K562 (cell line): ENCODE measurements around the gene PGAP2. TPM values are rescaled to one million over a fixed set of nuclear protein-coding genes. Genes with fewer than 3 reads are reported as not detected.

Source experiments
- ATF7 ChIP-seq: fragments of 450-650 bp; IDR thresholded peaks from 2 replicates; pipeline ENCODE4 v1.7.1; 2014; ENCODE audit warnings: mild to moderate bottlenecking, moderate library complexity
- CBX1 ChIP-seq: sonication (generic); IDR thresholded peaks from 2 replicates; pipeline ENCODE4 v1.6.1; 2016; ENCODE audit warnings: antibody characterized with exemption, low read depth, mild to moderate bottlenecking
- E2F1 ChIP-seq: sonication (generic); formaldehyde crosslinking; IDR thresholded peaks from 2 replicates; pipeline ENCODE4 v1.8.1; 2023; ENCODE audit warnings: mild to moderate bottlenecking, missing genetic modification reagents, moderate library complexity
- ELF1 ChIP-seq: fragments of 200-800 bp; sonication (Bioruptor generic); IDR thresholded peaks from 2 replicates; pipeline ENCODE4 v1.6.1; 2016; ENCODE audit warnings: missing genetic modification characterization, missing compliant biosample characterization
- ETV5 ChIP-seq: sonication (generic); formaldehyde crosslinking; IDR thresholded peaks from 2 replicates; pipeline ENCODE4 v1.4.0; 2020; ENCODE audit warnings: low read depth, mild to moderate bottlenecking, missing genetic modification reagents
- GATA2 ChIP-seq: sonication (generic); formaldehyde crosslinking; IDR thresholded peaks from 2 replicates; pipeline ENCODE4 v1.4.0; 2020; ENCODE audit warnings: mild to moderate bottlenecking, missing genetic modification reagents
- HINFP ChIP-seq: fragments of 450-650 bp; conservative IDR thresholded peaks from 2 replicates; pipeline ENCODE4 v1.6.1; 2016; ENCODE audit warnings: missing genetic modification characterization, low read depth, mild to moderate bottlenecking, control low read depth, missing compliant biosample characterization
- NR2C2 ChIP-seq, 2 experiments: fragments of 200-800 bp in 1 of 2; sonication (Bioruptor generic) in 1 of 2; sonication (generic) in 1 of 2; formaldehyde crosslinking in 1 of 2; IDR thresholded peaks; 2 replicates each; pipeline versions ENCODE4 v1.6.1 to v1.8.0; 2016 to 2022; ENCODE audit warnings: mild to moderate bottlenecking in 1 of 2, missing compliant biosample characterization in 1 of 2, missing genetic modification characterization in 1 of 2, missing genetic modification reagents in 1 of 2
- PKNOX1 ChIP-seq: fragments of 450-650 bp; IDR thresholded peaks from 2 replicates; pipeline ENCODE4 v1.6.1; 2016
- PRDM10 ChIP-seq: fragments of 450-650 bp; IDR thresholded peaks from 2 replicates; pipeline ENCODE4 v1.6.1; 2018; ENCODE audit not compliant: partially characterized antibody
- TCF3 ChIP-seq: sonication (generic); formaldehyde crosslinking; IDR thresholded peaks from 2 replicates; pipeline ENCODE4 v1.4.0; 2020; ENCODE audit warnings: mild to moderate bottlenecking, missing genetic modification reagents
- TFAP4 ChIP-seq: sonication (generic); formaldehyde crosslinking; IDR thresholded peaks from 2 replicates; pipeline ENCODE4 v1.8.0; 2022; ENCODE audit warnings: missing genetic modification reagents, mild to moderate bottlenecking, moderate library complexity, borderline replicate concordance
- ZBTB17 ChIP-seq: fragments of 450-650 bp; formaldehyde crosslinking; IDR thresholded peaks from 2 replicates; pipeline ENCODE4 v1.4.0; 2020; ENCODE audit warnings: mild to moderate bottlenecking
- ZFP36 ChIP-seq: fragments of 150-350 bp; IDR thresholded peaks from 2 replicates; pipeline ENCODE4 v1.6.1; 2018; ENCODE audit warnings: low read length, low read depth; ENCODE audit not compliant: partially characterized antibody
- ZNF143 ChIP-seq: sonication (generic); formaldehyde crosslinking; IDR thresholded peaks from 2 replicates; pipeline ENCODE4 v1.9.0; 2022; ENCODE audit warnings: mild to moderate bottlenecking, missing genetic modification reagents
- polyA plus RNA-seq, 8 experiments: library from polyadenylated mRNA; depleted of rRNA in 4 of 8; stranded (reverse) in 5 of 8; unstranded in 3 of 8; fragments of >200 nt; fragmentation: Nextera tagmentation in 2 of 8; fragmentation: Illumina TruSeq in 1 of 8; extraction: Ambion mirVana in 2 of 8; extraction: Trizol in 1 of 8; gene quantifications; 2 replicates each; pipeline versions ENCODE4 v1.2.1 to v1.2.3, GENCODE V29; 2011 to 2014; ENCODE audit warnings: inconsistent platforms in 1 of 8, missing spikeins in 1 of 8
- total RNA-seq, 7 experiments: library from RNA; depleted of rRNA in 6 of 7; stranded (reverse); fragments of >200 nt in 6 of 7; fragmentation: Illumina TruSeq in 2 of 7; extraction: Trizol in 2 of 7; gene quantifications; 2 replicates each; pipeline versions ENCODE4 v1.2.1 to v1.2.3, GENCODE V29; 2011 to 2021; ENCODE audit warnings: low replicate concordance in 1 of 7

Gene PGAP2
- total and polyA plus RNA-seq, 9 of the 15 experiments (the other 6 are each of a cell fraction or from before 2014, with no cell fraction given) = 17.9 to 47.2 (median 33.7) TPM

GRCh38 chr11:3831378-3832239 lies 23.2 kb downstream of the PGAP2 start (continued):
- peak; percentile 22 for TF ChIP-seq PRDM10
- TF ChIP-seq ZBTB17 = 0 out of 2 replicates have a peak, but pooled peaks have one; percentile 29
- no peak for TF ChIP-seq E2F1 (CRISPR knock-in tag)
- TF ChIP-seq PKNOX1 = peak; percentile 65
- TF ChIP-seq GATA2 (CRISPR knock-in tag) = peak; percentile 88
- no peak for TF ChIP-seq ZNF143 (CRISPR knock-in tag)
- peak; percentile 58; the same call in 1 of the 2 replicates for TF ChIP-seq ETV5 (CRISPR knock-in tag)
- peak; percentile 68 for TF ChIP-seq ATF7
- TF ChIP-seq TCF3 = 0 out of 2 replicates have a peak, but pooled peaks have one; percentile 36
- TF ChIP-seq ZFP36 = peak; percentile 2
- 0 out of 2 replicates have a peak, but pooled peaks have one; percentile 6 for TF ChIP-seq HINFP
- TF ChIP-seq ELF1 (tag) = peak; percentile 57
- TF ChIP-seq CBX1 = peak; percentile 55; the same call in 1 of the 2 replicates
- peak; percentile 26; the same call in 1 of the 2 replicates for TF ChIP-seq TFAP4 (CRISPR knock-in tag)
- no peak for TF ChIP-seq NR2C2 (CRISPR knock-in tag; IDR thresholded peaks at IDR 0.05)
- TF ChIP-seq NR2C2 (tag; IDR thresholded peaks at IDR 0.05) = peak; percentile 53
